A549 treated with dexamethasone at 1 μM for 4 hours (cell line): ENCODE results near the gene TOX2. TPM values are rescaled to one million over a fixed set of nuclear protein-coding genes. Genes with fewer than 3 reads are reported as not detected.

Experiments used
- total RNA-seq: library from RNA; stranded (reverse); fragments of 200-300 nt; extraction: Qiagen RNA extraction; gene quantifications from 5 replicates; pipeline ENCODE4 v1.2.3, GENCODE V29; 2022

Gene TOX2
- total RNA-seq = 10.4 to 14.4 TPM (median 13.8 TPM) in 5 replicates

GRCh38 chr20:43914311-43915210 lies at the start of gene TOX2:
Gene TOX2, plus strand, starts transcription at chr20:43914852. Its CDS starts 40 bp downstream, at chr20:43914892.

Other genes with a start within 250 kb of the TOX2 start
- gene MYBL2, start 247.7 kb upstream of the TOX2 start, total RNA-seq = 69.4 to 92.2 TPM (median 84.8 TPM) in 5 replicates
- not detected in 5 replicates for gene GTSF1L, start 187.8 kb upstream of the TOX2 start, total RNA-seq